ENCODE measurements around the gene COL4A4. TPM values are rescaled to one million over a fixed set of nuclear protein-coding genes. Genes with fewer than 3 reads are reported as not detected.

Gene COL4A4
- total RNA-seq, 1 donor from 2014 or later = 2.1 TPM

- DNase-seq (ENCODE audit: low spot score) (no peak), ATAC-seq (no peak)
These were observed 128.2 kb downstream of the COL4A4 start for GRCh38 chr2:227035711-227036367.

GRCh38 chr2:227033471-227034148 is 130.4 kb downstream of the COL4A4 start:
- ATAC-seq = peak; percentile 94
- peak; percentile 57 for DNase-seq (ENCODE audit: low spot score)

DNA sequence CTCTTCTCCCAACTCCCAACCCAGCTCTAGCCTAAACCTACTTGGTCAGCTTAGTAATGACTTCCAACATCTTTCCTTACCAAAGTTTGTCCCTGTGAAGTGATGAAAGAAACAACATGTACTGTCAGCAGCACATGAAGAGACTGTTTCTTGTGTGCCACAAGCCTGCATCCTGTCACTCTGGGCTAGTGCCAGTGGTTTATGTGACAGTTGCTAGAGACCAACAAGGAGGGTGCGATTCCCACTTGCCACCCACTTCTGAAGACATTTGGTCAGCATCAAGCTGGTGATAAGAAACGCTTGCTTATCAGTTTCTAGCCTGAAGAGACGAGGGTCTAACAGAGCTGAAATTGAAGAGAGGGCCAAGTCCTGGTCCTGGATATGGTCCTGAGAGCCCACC is 132.6 kb downstream of the COL4A4 start:
- ATAC-seq (no peak), DNase-seq (ENCODE audit: low spot score) (no peak)

GRCh38 chr2:227030789-227031188 is 133.2 kb downstream of the COL4A4 start:
- no peak for ATAC-seq
- DNase-seq (ENCODE audit: low spot score) = no peak

- DNase-seq (ENCODE audit: low spot score) (no peak), ATAC-seq (no peak)
These were observed 134.4 kb downstream of the COL4A4 start for GRCh38 chr2:227029426-227030105.

- DNase-seq (ENCODE audit: low spot score) (no peak), ATAC-seq (no peak)
These were observed 138.5 kb downstream of the COL4A4 start for GRCh38 chr2:227025510-227025909.

- no peak for DNase-seq (ENCODE audit: low spot score)
- no peak for ATAC-seq
These were observed 141.4 kb downstream of the COL4A4 start for GRCh38 chr2:227022608-227023007.

- ATAC-seq (no peak), DNase-seq (ENCODE audit: low spot score) (no peak)
These were observed 143.6 kb downstream of the COL4A4 start for GRCh38 chr2:227020416-227020815.

GRCh38 chr2:227016894-227017293 is 147.1 kb downstream of the COL4A4 start:
- DNase-seq (ENCODE audit: low spot score) (no peak), ATAC-seq (no peak)

- ATAC-seq (no peak), DNase-seq (ENCODE audit: low spot score) (no peak)
These were observed 150.1 kb downstream of the COL4A4 start for GRCh38 chr2:227013881-227014280.

GRCh38 chr2:227013330-227013729 is 150.7 kb downstream of the COL4A4 start:
- ATAC-seq (no peak), DNase-seq (ENCODE audit: low spot score) (no peak)

DNA sequence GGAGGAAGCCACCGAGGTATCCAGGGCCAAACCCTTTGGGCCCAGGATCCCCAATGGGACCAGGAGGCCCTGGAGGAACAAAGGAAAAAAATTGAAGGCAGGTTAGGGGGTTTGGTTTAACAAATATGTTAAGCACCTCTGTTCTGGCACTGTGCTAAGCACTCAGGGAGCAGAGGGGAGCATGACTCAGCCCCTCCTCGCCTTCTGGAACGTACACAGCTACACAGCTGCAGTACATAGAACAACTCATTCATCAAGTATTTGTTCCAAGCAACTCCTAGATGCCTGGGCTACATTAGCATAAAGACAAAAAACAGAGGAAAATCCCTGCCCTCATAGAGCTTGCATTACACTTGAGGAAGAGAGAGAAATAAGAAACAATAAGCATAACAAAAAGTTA is 153.6 kb downstream of the COL4A4 start:
- ATAC-seq = no peak
- no peak for DNase-seq (ENCODE audit: low spot score)

- DNase-seq (ENCODE audit: low spot score) = no peak
- no peak for ATAC-seq
These were observed 156.1 kb downstream of the COL4A4 start for GRCh38 chr2:227007940-227008339.

GRCh38 chr2:227007148-227007547 is 156.9 kb downstream of the COL4A4 start:
- no peak for ATAC-seq
- no peak for DNase-seq (ENCODE audit: low spot score)

DNA sequence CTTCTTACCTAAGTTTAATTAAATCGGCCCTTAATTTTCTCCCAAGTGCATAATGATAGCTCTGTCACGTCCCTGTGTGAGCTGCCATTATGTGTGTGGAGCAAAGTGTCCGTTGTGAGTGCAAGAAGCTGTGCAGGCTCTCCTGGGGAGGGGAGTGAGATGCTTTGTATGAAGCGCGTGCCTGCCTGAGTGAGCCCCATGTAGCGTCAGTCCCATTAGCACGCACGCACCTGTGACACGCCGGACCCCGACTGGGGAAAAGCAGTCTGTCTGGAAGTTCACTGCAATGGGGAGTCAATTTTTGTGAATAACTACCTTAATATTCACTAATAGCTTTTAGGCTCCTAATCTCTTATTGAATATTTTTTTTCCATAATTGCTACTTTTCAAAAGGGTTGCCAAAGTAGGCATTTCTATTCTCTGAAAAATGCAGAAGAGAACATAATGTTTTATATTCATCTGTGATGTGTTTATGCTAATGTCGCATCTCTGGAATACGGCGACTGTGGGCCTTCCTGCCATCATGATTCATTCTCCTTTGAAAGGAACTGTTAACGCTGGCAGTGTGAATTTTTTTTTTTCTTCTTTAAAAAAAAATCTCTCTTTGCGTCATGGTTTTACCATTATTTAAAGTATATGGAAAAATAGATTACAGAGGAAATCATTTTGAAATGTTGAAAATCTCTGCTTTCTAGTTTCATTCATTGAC is 157.7 kb downstream of the COL4A4 start:
- ATAC-seq (no peak), DNase-seq (ENCODE audit: low spot score) (no peak)

- DNase-seq (ENCODE audit: low spot score) = no peak
- no peak for ATAC-seq
These were observed 159.5 kb downstream of the COL4A4 start for GRCh38 chr2:227004482-227004881.

- no peak for ATAC-seq
- no peak for DNase-seq (ENCODE audit: low spot score)
These were observed 163.9 kb downstream of the COL4A4 start for GRCh38 chr2:227000123-227000522.

GRCh38 chr2:226999661-227000060 is 164.3 kb downstream of the COL4A4 start:
- ATAC-seq (no peak), DNase-seq (ENCODE audit: low spot score) (no peak)

- DNase-seq (ENCODE audit: low spot score) = peak; percentile 64
- ATAC-seq = peak; percentile 87
These were observed 168.4 kb downstream of the COL4A4 start for GRCh38 chr2:226995625-226996041.

GRCh38 chr2:226994775-226995174 is 169.2 kb downstream of the COL4A4 start:
- no peak for DNase-seq (ENCODE audit: low spot score)
- ATAC-seq = no peak

DNA sequence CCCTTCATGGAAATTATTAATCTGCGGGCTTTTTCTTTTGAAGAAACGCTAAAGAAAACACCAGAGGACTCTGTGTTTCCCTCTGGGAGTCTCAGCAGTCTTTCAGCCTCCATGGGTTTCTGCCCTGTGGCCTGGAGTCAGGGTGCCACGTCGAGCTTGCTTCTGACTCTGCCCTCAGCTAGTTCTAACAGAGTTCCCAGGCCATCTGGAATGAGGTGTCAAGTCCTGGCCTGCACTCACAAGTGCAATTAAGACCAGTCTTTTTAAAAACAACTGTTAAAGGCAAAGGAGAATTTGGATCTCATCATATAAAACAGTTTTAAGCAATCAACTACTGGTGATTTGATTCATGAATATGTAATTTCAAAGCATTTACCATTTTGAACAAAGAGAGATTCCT is 170.8 kb downstream of the COL4A4 start:
- DNase-seq (ENCODE audit: low spot score) = no peak
- ATAC-seq = no peak

GRCh38 chr2:226991663-226992062 is 172.3 kb downstream of the COL4A4 start:
- ATAC-seq (no peak), DNase-seq (ENCODE audit: low spot score) (no peak)

Data from left lobe of liver (tissue), 2 donors.